HepG2 (cell line): ENCODE measurements around the gene CNPY4. TPM values are rescaled to one million over a fixed set of nuclear protein-coding genes. Genes with fewer than 3 reads are reported as not detected.

ENCODE experiments used
- CEBPG ChIP-seq: IDR thresholded peaks from 2 replicates; pipeline ENCODE4 v1.6.1; 2016
- FOXA1 ChIP-seq, 2 experiments: fragments of 450-650 bp in 1 of 2; sonication (generic) in 1 of 2; formaldehyde crosslinking in 1 of 2; IDR thresholded peaks; 2 replicates each; pipeline versions ENCODE4 v1.4.0 to v1.6.1; 2016 to 2020; ENCODE audit warnings: missing genetic modification reagents in 1 of 2
- HDAC2 ChIP-seq: sonication (generic); formaldehyde crosslinking; IDR thresholded peaks from 2 replicates; pipeline ENCODE4 v1.4.0; 2020; ENCODE audit warnings: missing genetic modification reagents
- MAZ ChIP-seq, 2 experiments: sonication (generic) in 1 of 2; formaldehyde crosslinking in 1 of 2; IDR thresholded peaks; 2 replicates each; pipeline versions ENCODE4 v1.5.0 to v1.6.1; 2012 to 2020; ENCODE audit warnings: low read depth in 2 of 2, mild to moderate bottlenecking in 2 of 2, borderline replicate concordance in 1 of 2, improper control_type of control experiment in 1 of 2, low read length in 1 of 2, missing genetic modification reagents in 1 of 2, moderate library complexity in 1 of 2
- MIER3 ChIP-seq: IDR thresholded peaks from 2 replicates; pipeline ENCODE4 v1.6.1; 2016; ENCODE audit warnings: missing compliant biosample characterization, borderline replicate concordance
- NR2C2 ChIP-seq: sonication (generic); formaldehyde crosslinking; IDR thresholded peaks from 2 replicates; pipeline ENCODE4 v1.4.0; 2020; ENCODE audit warnings: missing genetic modification reagents, mild to moderate bottlenecking, moderate library complexity, borderline replicate concordance
- POLR2A ChIP-seq, 2 experiments: IDR thresholded peaks; 2 replicates each; pipeline ENCODE4 v1.6.1; 2011; ENCODE audit warnings: low read depth in 2 of 2, low read length in 2 of 2, mild to moderate bottlenecking in 1 of 2, moderate library complexity in 1 of 2; ENCODE audit not compliant: insufficient read depth in 1 of 2
- RARA ChIP-seq: IDR thresholded peaks from 2 replicates; pipeline ENCODE4 v1.6.1; 2016; ENCODE audit warnings: missing genetic modification reagents, missing compliant biosample characterization
- SOX6 ChIP-seq, 2 experiments: fragments of 450-650 bp in 1 of 2; sonication (generic) in 1 of 2; formaldehyde crosslinking in 1 of 2; IDR thresholded peaks; 2 replicates each; pipeline versions ENCODE4 v1.4.0 to v1.6.1; 2017 to 2020; ENCODE audit warnings: antibody characterized with exemption in 1 of 2, mild to moderate bottlenecking in 1 of 2, missing genetic modification reagents in 1 of 2
- XRCC5 ChIP-seq: fragments of 200-400 bp; formaldehyde crosslinking; optimal IDR thresholded peaks from 2 replicates; pipeline ENCODE3; 2017; ENCODE audit warnings: mild to moderate bottlenecking, low read length
- YEATS2 ChIP-seq: sonication (generic); formaldehyde crosslinking; IDR thresholded peaks from 2 replicates; pipeline ENCODE4 v1.4.0; 2020; ENCODE audit warnings: missing genetic modification reagents, borderline replicate concordance
- ZBTB8A ChIP-seq: sonication (generic); formaldehyde crosslinking; IDR thresholded peaks from 2 replicates; pipeline ENCODE4 v1.4.0; 2020; ENCODE audit warnings: mild to moderate bottlenecking, low read depth, missing genetic modification reagents, borderline replicate concordance
- ZIK1 ChIP-seq: sonication (generic); formaldehyde crosslinking; IDR thresholded peaks from 2 replicates; pipeline ENCODE4 v1.5.0; 2020; ENCODE audit warnings: mild to moderate bottlenecking, low read depth, missing genetic modification reagents, borderline replicate concordance
- polyA plus RNA-seq, 8 experiments: library from polyadenylated mRNA; depleted of rRNA in 3 of 8; stranded (reverse) in 7 of 8; unstranded in 1 of 8; fragments of >200 nt; fragmentation: Illumina TruSeq in 4 of 8; extraction: Trizol in 4 of 8; gene quantifications; 2 replicates each; pipeline versions ENCODE4 v1.2.1 to v1.2.3, GENCODE V29; 2011 to 2016; ENCODE audit warnings: low read depth in 4 of 8, missing spikeins in 1 of 8, mixed read lengths in 1 of 8; ENCODE audit not compliant: insufficient read depth in 1 of 8
- total RNA-seq, 5 experiments: library from RNA; depleted of rRNA; stranded (reverse); fragments of >200 nt; fragmentation: Illumina TruSeq; extraction: Trizol; gene quantifications; 2 replicates each; pipeline ENCODE4 v1.2.3, GENCODE V29; 2016; ENCODE audit warnings: low read depth in 1 of 5
- TF ChIP-seq, protein P1 (sequence below): sonication (generic); formaldehyde crosslinking; IDR thresholded peaks from 2 replicates; pipeline ENCODE4 v1.5.1; 2020; ENCODE audit warnings: mild to moderate bottlenecking, moderate library complexity, missing genetic modification reagents
- TF ChIP-seq, protein P2 (sequence below): sonication (generic); formaldehyde crosslinking; IDR thresholded peaks from 2 replicates; pipeline ENCODE4 v1.4.0; 2020; ENCODE audit warnings: missing genetic modification reagents
- TF ChIP-seq, protein P3 (sequence below): sonication (generic); formaldehyde crosslinking; IDR thresholded peaks from 2 replicates; pipeline ENCODE4 v1.5.0; 2020; ENCODE audit warnings: mild to moderate bottlenecking, missing genetic modification reagents
- TF ChIP-seq, protein P4 (sequence below): sonication (generic); formaldehyde crosslinking; IDR thresholded peaks from 2 replicates; pipeline ENCODE4 v1.8.0; 2022; ENCODE audit warnings: low read depth, missing genetic modification reagents
- TF ChIP-seq, protein P5 (sequence below): sonication (generic); formaldehyde crosslinking; IDR thresholded peaks from 2 replicates; pipeline ENCODE4 v1.4.0; 2020; ENCODE audit warnings: missing genetic modification reagents

Gene CNPY4
- total and polyA plus RNA-seq, 2 of the 13 experiments (the other 11 are each of a cell fraction or from before 2014, with no cell fraction given): 6.2 to 12.7 TPM

DNA sequence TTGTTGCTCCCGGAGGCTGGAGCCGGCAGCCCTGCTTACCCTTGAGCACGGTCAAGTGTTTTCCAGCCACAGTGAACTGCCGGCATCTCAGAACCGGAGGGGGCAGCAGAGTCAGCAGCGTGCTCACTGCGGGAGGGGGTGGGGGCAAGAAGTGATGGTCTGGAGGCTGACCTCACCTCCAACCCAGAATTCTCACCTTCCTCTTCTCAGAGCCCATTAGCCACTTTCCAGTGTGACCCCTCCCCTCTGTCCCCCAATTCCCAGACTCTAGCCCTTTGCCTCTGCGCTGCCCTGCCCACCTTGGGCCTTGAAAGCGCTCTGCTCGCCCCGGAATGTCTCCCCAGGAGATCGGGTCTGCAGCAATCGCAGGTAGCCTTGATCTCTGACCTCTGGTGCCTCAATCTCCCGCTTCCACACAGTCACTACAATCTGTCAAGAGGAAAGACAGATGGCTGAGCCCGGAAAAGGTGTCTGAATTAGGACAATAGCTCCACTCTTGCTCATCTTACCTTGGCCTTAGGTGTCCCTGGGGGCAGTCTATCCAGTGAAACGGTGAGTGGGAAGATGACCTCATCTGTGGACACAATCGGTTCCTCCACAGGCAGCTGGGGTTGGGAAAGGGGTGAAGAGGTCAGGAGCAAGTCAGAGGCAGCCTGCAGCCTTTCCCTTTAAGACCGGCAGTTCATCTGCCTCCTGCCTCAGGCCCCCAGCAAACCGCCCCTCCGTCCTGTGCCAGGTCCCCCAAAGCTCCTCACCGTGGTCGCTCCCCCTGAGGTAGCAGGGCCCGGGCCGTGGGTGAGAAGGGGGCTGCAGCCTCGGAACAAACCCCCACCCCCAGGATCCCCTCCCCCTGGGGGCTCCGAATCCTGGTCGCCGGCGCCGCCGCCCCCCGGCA lies 38.1 kb downstream of the CNPY4 start (continued):
- peak; percentile 28 for TF ChIP-seq XRCC5
- no peak for TF ChIP-seq ZIK1
- TF ChIP-seq CEBPG (CRISPR knock-in tag): peak; percentile 63
- peak; percentile 31 to 45; a peak in 2 of 4 replicates for TF ChIP-seq POLR2A (IDR thresholded peaks at IDR 0.05; ENCODE audit: insufficient read depth in 1 of 2, low read depth in 2 of 2, low read length in 2 of 2)
- TF ChIP-seq, protein P1, sequence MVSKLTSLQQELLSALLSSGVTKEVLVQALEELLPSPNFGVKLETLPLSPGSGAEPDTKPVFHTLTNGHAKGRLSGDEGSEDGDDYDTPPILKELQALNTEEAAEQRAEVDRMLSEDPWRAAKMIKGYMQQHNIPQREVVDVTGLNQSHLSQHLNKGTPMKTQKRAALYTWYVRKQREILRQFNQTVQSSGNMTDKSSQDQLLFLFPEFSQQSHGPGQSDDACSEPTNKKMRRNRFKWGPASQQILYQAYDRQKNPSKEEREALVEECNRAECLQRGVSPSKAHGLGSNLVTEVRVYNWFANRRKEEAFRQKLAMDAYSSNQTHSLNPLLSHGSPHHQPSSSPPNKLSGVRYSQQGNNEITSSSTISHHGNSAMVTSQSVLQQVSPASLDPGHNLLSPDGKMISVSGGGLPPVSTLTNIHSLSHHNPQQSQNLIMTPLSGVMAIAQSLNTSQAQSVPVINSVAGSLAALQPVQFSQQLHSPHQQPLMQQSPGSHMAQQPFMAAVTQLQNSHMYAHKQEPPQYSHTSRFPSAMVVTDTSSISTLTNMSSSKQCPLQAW (CRISPR knock-in tag): peak; percentile 34; the same call in 1 of the 2 replicates
- TF ChIP-seq, protein P2, sequence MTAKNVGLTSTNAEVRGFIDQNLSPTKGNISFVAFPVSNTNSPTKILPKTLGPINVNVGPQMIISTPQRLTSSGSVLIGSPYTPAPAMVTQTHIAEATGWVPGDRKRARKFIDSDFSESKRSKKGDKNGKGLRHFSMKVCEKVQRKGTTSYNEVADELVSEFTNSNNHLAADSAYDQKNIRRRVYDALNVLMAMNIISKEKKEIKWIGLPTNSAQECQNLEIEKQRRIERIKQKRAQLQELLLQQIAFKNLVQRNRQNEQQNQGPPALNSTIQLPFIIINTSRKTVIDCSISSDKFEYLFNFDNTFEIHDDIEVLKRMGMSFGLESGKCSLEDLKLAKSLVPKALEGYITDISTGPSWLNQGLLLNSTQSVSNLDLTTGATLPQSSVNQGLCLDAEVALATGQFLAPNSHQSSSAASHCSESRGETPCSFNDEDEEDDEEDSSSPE: 0 out of 2 replicates have a peak, but pooled peaks have one; percentile 13
- TF ChIP-seq, protein P3, sequence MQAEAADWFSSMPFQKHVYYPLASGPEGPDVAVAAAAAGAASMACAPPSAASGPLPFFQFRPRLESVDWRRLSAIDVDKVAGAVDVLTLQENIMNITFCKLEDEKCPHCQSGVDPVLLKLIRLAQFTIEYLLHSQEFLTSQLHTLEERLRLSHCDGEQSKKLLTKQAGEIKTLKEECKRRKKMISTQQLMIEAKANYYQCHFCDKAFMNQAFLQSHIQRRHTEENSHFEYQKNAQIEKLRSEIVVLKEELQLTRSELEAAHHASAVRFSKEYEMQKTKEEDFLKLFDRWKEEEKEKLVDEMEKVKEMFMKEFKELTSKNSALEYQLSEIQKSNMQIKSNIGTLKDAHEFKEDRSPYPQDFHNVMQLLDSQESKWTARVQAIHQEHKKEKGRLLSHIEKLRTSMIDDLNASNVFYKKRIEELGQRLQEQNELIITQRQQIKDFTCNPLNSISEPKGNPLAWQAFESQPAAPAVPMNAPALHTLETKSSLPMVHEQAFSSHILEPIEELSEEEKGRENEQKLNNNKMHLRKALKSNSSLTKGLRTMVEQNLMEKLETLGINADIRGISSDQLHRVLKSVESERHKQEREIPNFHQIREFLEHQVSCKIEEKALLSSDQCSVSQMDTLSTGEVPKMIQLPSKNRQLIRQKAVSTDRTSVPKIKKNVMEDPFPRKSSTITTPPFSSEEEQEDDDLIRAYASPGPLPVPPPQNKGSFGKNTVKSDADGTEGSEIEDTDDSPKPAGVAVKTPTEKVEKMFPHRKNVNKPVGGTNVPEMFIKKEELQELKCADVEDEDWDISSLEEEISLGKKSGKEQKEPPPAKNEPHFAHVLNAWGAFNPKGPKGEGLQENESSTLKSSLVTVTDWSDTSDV (CRISPR knock-in tag): no peak
- no peak for TF ChIP-seq SOX6 (IDR thresholded peaks at IDR 0.05)
- 0 out of 2 replicates have a peak, but pooled peaks have one; percentile 20 for TF ChIP-seq SOX6 (CRISPR knock-in tag; IDR thresholded peaks at IDR 0.05)
- TF ChIP-seq MIER3: peak; percentile 55; the same call in 1 of the 2 replicates
- TF ChIP-seq ZBTB8A (CRISPR knock-in tag): no peak
- peak; percentile 70; the same call in 1 of the 2 replicates for TF ChIP-seq NR2C2 (CRISPR knock-in tag)
- TF ChIP-seq, protein P4, sequence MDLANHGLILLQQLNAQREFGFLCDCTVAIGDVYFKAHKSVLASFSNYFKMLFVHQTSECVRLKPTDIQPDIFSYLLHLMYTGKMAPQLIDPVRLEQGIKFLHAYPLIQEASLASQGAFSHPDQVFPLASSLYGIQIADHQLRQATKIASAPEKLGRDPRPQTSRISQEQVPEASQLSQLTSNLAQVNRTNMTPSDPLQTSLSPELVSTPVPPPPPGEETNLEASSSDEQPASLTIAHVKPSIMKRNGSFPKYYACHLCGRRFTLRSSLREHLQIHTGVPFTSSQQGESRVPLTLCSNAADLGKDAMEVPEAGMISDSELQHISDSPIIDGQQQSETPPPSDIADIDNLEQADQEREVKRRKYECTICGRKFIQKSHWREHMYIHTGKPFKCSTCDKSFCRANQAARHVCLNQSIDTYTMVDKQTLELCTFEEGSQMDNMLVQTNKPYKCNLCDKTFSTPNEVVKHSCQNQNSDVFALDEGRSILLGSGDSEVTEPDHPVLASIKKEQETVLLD (CRISPR knock-in tag): peak; percentile 92
- TF ChIP-seq FOXA1 (IDR thresholded peaks at IDR 0.05): no peak
- TF ChIP-seq FOXA1 (CRISPR knock-in tag; IDR thresholded peaks at IDR 0.05): peak; percentile 81
- TF ChIP-seq YEATS2 (CRISPR knock-in tag): peak; percentile 18; the same call in 1 of the 2 replicates
- TF ChIP-seq, protein P5, sequence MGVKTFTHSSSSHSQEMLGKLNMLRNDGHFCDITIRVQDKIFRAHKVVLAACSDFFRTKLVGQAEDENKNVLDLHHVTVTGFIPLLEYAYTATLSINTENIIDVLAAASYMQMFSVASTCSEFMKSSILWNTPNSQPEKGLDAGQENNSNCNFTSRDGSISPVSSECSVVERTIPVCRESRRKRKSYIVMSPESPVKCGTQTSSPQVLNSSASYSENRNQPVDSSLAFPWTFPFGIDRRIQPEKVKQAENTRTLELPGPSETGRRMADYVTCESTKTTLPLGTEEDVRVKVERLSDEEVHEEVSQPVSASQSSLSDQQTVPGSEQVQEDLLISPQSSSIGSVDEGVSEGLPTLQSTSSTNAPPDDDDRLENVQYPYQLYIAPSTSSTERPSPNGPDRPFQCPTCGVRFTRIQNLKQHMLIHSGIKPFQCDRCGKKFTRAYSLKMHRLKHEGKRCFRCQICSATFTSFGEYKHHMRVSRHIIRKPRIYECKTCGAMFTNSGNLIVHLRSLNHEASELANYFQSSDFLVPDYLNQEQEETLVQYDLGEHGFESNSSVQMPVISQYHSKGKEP: no peak
- TF ChIP-seq HDAC2 (CRISPR knock-in tag): peak; percentile 43; the same call in 1 of the 2 replicates
- TF ChIP-seq RARA (CRISPR knock-in tag): peak; percentile 89
- TF ChIP-seq MAZ (IDR thresholded peaks at IDR 0.05; ENCODE audit: borderline replicate concordance, low read depth, low read length): peak; percentile 78; the same call in 1 of the 2 replicates
- no peak for TF ChIP-seq MAZ (CRISPR knock-in tag; IDR thresholded peaks at IDR 0.05; ENCODE audit: low read depth)
